H1 (cell line): ENCODE measurements around the gene MTCH2. TPM values are rescaled to one million over a fixed set of nuclear protein-coding genes. Genes with fewer than 3 reads are reported as not detected.

Experiments
- CTCF ChIA-PET: fragments of 300-600 bp; sonication (Branson Sonifier 250); formaldehyde crosslinking; loops from one replicate; lab custom pipeline; 2021; ENCODE audit not compliant: partially characterized antibody; lab: Charles Lee
- POLR2A ChIA-PET: fragments of 300-600 bp; sonication (Branson Sonifier 250); formaldehyde crosslinking; loops from one replicate; lab custom pipeline; 2021; ENCODE audit warnings: inconsistent platforms; ENCODE audit not compliant: partially characterized antibody; lab: Charles Lee
- DNase-seq, 2 experiments: peaks; one replicate each; pipeline versions ENCODE4 v3.0.0 to v3.0.0-alpha.2; 2010 to 2022; ENCODE audit warnings: low spot score in 2 of 2, low read depth in 1 of 2, mixed read lengths in 1 of 2
- FAIRE-seq: peaks from 2 replicates; lab custom pipeline; 2011; peaks lifted over from hg19 to GRCh38; lab: Jason Lieb, UNC
- H2AFZ ChIP-seq: 2 replicates; pipeline ENCODE4 v1.8.1; 2012; ENCODE audit warnings: low read length, inconsistent platforms
- H2AK5ac ChIP-seq: 2 replicates; pipeline ENCODE4 v1.6.1; 2013; ENCODE audit warnings: low read depth, low read length
- H2BK120ac ChIP-seq: replicated peaks from 2 replicates; pipeline ENCODE3; 2013; ENCODE audit warnings: low read depth, low read length, inconsistent platforms
- H2BK12ac ChIP-seq: 2 replicates; pipeline ENCODE4 v1.6.1; 2013; ENCODE audit warnings: low read depth, low read length
- H2BK15ac ChIP-seq: 2 replicates; pipeline ENCODE4 v1.6.1; 2013; ENCODE audit warnings: low read length
- H2BK20ac ChIP-seq: 2 replicates; pipeline ENCODE4 v1.6.1; 2013; ENCODE audit warnings: low read length
- H2BK5ac ChIP-seq: 2 replicates; pipeline ENCODE4 v1.6.1; 2013; ENCODE audit warnings: low read depth, low read length
- H3K14ac ChIP-seq: 2 replicates; pipeline ENCODE4 v1.6.1; 2013; ENCODE audit warnings: inconsistent platforms; ENCODE audit not compliant: insufficient read length
- H3K18ac ChIP-seq: 2 replicates; pipeline ENCODE4 v1.6.1; 2013; ENCODE audit warnings: low read length; ENCODE audit errors: extremely low read depth
- H3K23ac ChIP-seq: 2 replicates; pipeline ENCODE4 v1.6.1; 2013; ENCODE audit warnings: inconsistent platforms; ENCODE audit not compliant: insufficient read length
- H3K23me2 ChIP-seq: 2 replicates; pipeline ENCODE4 v1.6.1; 2013; ENCODE audit warnings: low read depth, low read length
- H3K27ac ChIP-seq: 2 replicates; pipeline ENCODE4 v1.6.1; 2011; ENCODE audit warnings: low read depth, low read length, inconsistent platforms
- H3K27me3 ChIP-seq, 4 experiments: replicated peaks in 1 of 4; 1 replicate in 1 of 4; 2 replicates in 3 of 4; pipeline versions ENCODE4 v1.6.1 to v1.8.1; 2011 to 2013; ENCODE audit warnings: low read length in 3 of 4, mild to moderate bottlenecking in 3 of 4, inconsistent platforms in 2 of 4, mixed read lengths in 2 of 4, moderate library complexity in 1 of 4; ENCODE audit not compliant: control insufficient read depth in 3 of 4, insufficient read depth in 3 of 4; ENCODE audit errors: extremely low read depth in 1 of 4
- H3K36me3 ChIP-seq, 4 experiments: 2 replicates each; pipeline versions ENCODE4 v1.6.1 to v1.8.1; 2011 to 2013; ENCODE audit warnings: mild to moderate bottlenecking in 4 of 4, low read length in 3 of 4, moderate library complexity in 2 of 4, control low read depth in 1 of 4, inconsistent platforms in 1 of 4; ENCODE audit not compliant: insufficient read depth in 4 of 4, control insufficient read depth in 2 of 4
- H3K4ac ChIP-seq: replicated peaks from 2 replicates; pipeline ENCODE3; 2013; ENCODE audit warnings: low read length, low read depth, mixed read lengths, inconsistent platforms; ENCODE audit not compliant: insufficient read length
- H3K4me1 ChIP-seq, 4 experiments: replicated peaks in 1 of 4; 1 replicate in 1 of 4; 2 replicates in 3 of 4; pipeline versions ENCODE4 v1.6.1 to v1.8.1; 2011 to 2013; ENCODE audit warnings: low read length in 3 of 4, inconsistent platforms in 2 of 4, mixed read lengths in 1 of 4; ENCODE audit not compliant: insufficient read depth in 4 of 4, control insufficient read depth in 3 of 4
- H3K4me2 ChIP-seq, 2 experiments: 2 replicates each; pipeline versions ENCODE4 v1.6.1 to v1.8.1; 2011 to 2013; ENCODE audit warnings: low read depth in 2 of 2, low read length in 2 of 2, control low read depth in 1 of 2, inconsistent platforms in 1 of 2, mild to moderate bottlenecking in 1 of 2; ENCODE audit not compliant: insufficient read depth in 1 of 2
- H3K4me3 ChIP-seq, 4 experiments: fragments of 200-600, 300-600 bp in 1 of 4; sonication (generic), shearing (Covaris generic), sonication (Bioruptor Twin) in 1 of 4; 2 replicates each; pipeline versions ENCODE4 v1.5.1 to v1.8.1; 2011 to 2016; ENCODE audit warnings: low read length in 4 of 4, low read depth in 3 of 4, control low read depth in 2 of 4, inconsistent platforms in 2 of 4, mild to moderate bottlenecking in 2 of 4, mixed read lengths in 1 of 4, moderate library complexity in 1 of 4; ENCODE audit not compliant: insufficient read depth in 2 of 4; ENCODE audit errors: extremely low read depth in 1 of 4
- H3K56ac ChIP-seq: replicated peaks from 2 replicates; pipeline ENCODE3; 2013; ENCODE audit warnings: low read depth, mild to moderate bottlenecking, mixed read lengths, low read length, inconsistent platforms; ENCODE audit not compliant: insufficient read length
- H3K79me1 ChIP-seq: 2 replicates; pipeline ENCODE4 v1.6.1; 2013; ENCODE audit warnings: low read depth, low read length, control low read depth
- H3K79me2 ChIP-seq, 2 experiments: 2 replicates each; pipeline versions ENCODE4 v1.6.1 to v1.8.1; 2012 to 2013; ENCODE audit warnings: low read length in 2 of 2, mild to moderate bottlenecking in 2 of 2, inconsistent platforms in 1 of 2; ENCODE audit not compliant: insufficient read depth in 2 of 2, control insufficient read depth in 1 of 2
- H3K9ac ChIP-seq, 4 experiments: replicated peaks in 1 of 4; 1 replicate in 1 of 4; 2 replicates in 3 of 4; pipeline versions ENCODE4 v1.6.1 to v1.8.1; 2011 to 2013; ENCODE audit warnings: low read depth in 3 of 4, low read length in 3 of 4, control low read depth in 2 of 4, mild to moderate bottlenecking in 2 of 4, moderate library complexity in 2 of 4, inconsistent platforms in 1 of 4; ENCODE audit errors: extremely low read depth in 1 of 4
- H3K9me3 ChIP-seq, 2 experiments: 2 replicates each; pipeline versions ENCODE4 v1.6.1 to v1.8.1; 2012 to 2013; ENCODE audit warnings: mild to moderate bottlenecking in 2 of 2, moderate library complexity in 2 of 2, control low read depth in 1 of 2, inconsistent platforms in 1 of 2, low read depth in 1 of 2, low read length in 1 of 2, mixed read lengths in 1 of 2; ENCODE audit not compliant: insufficient read depth in 2 of 2
- H4K20me1 ChIP-seq, 2 experiments: replicated peaks in 1 of 2; 2 replicates each; pipeline versions ENCODE3 to v1.8.1; 2011 to 2013; ENCODE audit warnings: inconsistent platforms in 2 of 2, low read length in 2 of 2, mild to moderate bottlenecking in 1 of 2; ENCODE audit not compliant: insufficient read depth in 2 of 2, control insufficient read depth in 1 of 2
- H4K5ac ChIP-seq: 2 replicates; pipeline ENCODE4 v1.6.1; 2013; ENCODE audit warnings: low read length, low read depth, mixed read lengths, inconsistent platforms; ENCODE audit not compliant: insufficient read length
- H4K8ac ChIP-seq: 2 replicates; pipeline ENCODE4 v1.8.0; 2013; ENCODE audit warnings: mild to moderate bottlenecking, moderate library complexity, low read length, inconsistent platforms; ENCODE audit not compliant: insufficient read depth; ENCODE audit errors: extremely low read depth
- H4K91ac ChIP-seq: replicated peaks from 2 replicates; pipeline ENCODE3; 2013; ENCODE audit warnings: low read length, mixed read lengths, inconsistent platforms; ENCODE audit not compliant: insufficient read length
- FOSL1 ChIP-seq: IDR thresholded peaks from 2 replicates; pipeline ENCODE4 v1.6.1; 2011; ENCODE audit warnings: mild to moderate bottlenecking, low read depth, low read length, moderate library complexity; ENCODE audit not compliant: insufficient read depth
- RAD21 ChIP-seq, 2 experiments: IDR thresholded peaks in 1 of 2; conservative IDR thresholded peaks in 1 of 2; 2 replicates each; pipeline ENCODE4 v1.6.1; 2011; ENCODE audit warnings: low read depth in 2 of 2, low read length in 2 of 2, improper control_type of control experiment in 1 of 2, inconsistent platforms in 1 of 2, mild to moderate bottlenecking in 1 of 2, moderate library complexity in 1 of 2
- RBBP5 ChIP-seq: IDR thresholded peaks from 2 replicates; pipeline ENCODE4 v1.7.1; 2012; ENCODE audit warnings: low read depth, mild to moderate bottlenecking, inconsistent platforms, low read length, moderate library complexity, borderline replicate concordance
- RNF2 ChIP-seq: fragments of 200-900, 300-1000 bp; sonication (generic); IDR thresholded peaks from 2 replicates; pipeline ENCODE4 v1.7.1; 2016; ENCODE audit warnings: borderline replicate concordance, low read depth, mild to moderate bottlenecking, antibody characterized with exemption, low read length; ENCODE audit not compliant: poor library complexity, severe bottlenecking; ENCODE audit errors: missing control alignments
- RXRA ChIP-seq: IDR thresholded peaks from 2 replicates; pipeline ENCODE4 v1.6.1; 2011; ENCODE audit warnings: low read depth, mild to moderate bottlenecking, low read length, moderate library complexity; ENCODE audit not compliant: insufficient read depth
- SAP30 ChIP-seq: fragments of 300-600 bp; sonication (generic); IDR thresholded peaks from 2 replicates; pipeline ENCODE4 v1.7.1; 2012; ENCODE audit warnings: low read length, moderate library complexity, mild to moderate bottlenecking, inconsistent platforms; ENCODE audit not compliant: insufficient read depth, insufficient replicate concordance
- SIRT6 ChIP-seq: IDR thresholded peaks from one replicate; pipeline ENCODE4 v1.7.1; 2012; ENCODE audit warnings: low read length, inconsistent platforms
- SP1 ChIP-seq: IDR thresholded peaks from 2 replicates; pipeline ENCODE4 v1.6.1; 2011; ENCODE audit warnings: low read depth, low read length
- TAF1 ChIP-seq: IDR thresholded peaks from 2 replicates; pipeline ENCODE4 v1.6.1; 2011; ENCODE audit warnings: mild to moderate bottlenecking, low read depth, low read length
- ZNF274 ChIP-seq: IDR thresholded peaks from 2 replicates; pipeline ENCODE4 v1.7.0; 2012; ENCODE audit warnings: low read length, borderline replicate concordance; ENCODE audit errors: extremely low read depth
- WGBS, 2 experiments: shearing (Covaris generic) in 1 of 2; methylation state at CpG; one replicate each; pipeline versions ENCODE4 v1.1.6 to v1.1.7; 2013 to 2015; ENCODE audit warnings: low lambda C conversion rate in 2 of 2, mixed read lengths in 2 of 2, inconsistent platforms in 1 of 2, low coverage in 1 of 2, missing lambda C conversion rate in 1 of 2; ENCODE audit not compliant: insufficient replicate concordance in 2 of 2, insufficient coverage in 1 of 2, insufficient read length in 1 of 2; ENCODE audit errors: extremely low coverage in 1 of 2, missing lambda C conversion rate in 1 of 2; 5-methylcytosine and 5-hydroxymethylcytosine counted together
- polyA plus RNA-seq, 7 experiments: library from polyadenylated mRNA; depleted of rRNA in 3 of 7; stranded (reverse) in 5 of 7; unstranded in 2 of 7; fragments of >200 nt in 5 of 7; fragments of 200-250 nt in 2 of 7; gene quantifications; 1 replicate in 5 of 7; 2 replicates in 1 of 7; 4 replicates in 1 of 7; pipeline versions ENCODE4 v1.2.1 to v1.2.3, GENCODE V29; 2011 to 2013; ENCODE audit warnings: missing spikeins in 2 of 7, mixed read lengths in 2 of 7
- total RNA-seq: library from RNA; stranded (reverse); fragmentation: NEBNext Ultra II Directional; extraction: Animal tissue kit (Norgen Biotek cat#: 25700); gene quantifications from 2 replicates; pipeline ENCODE4 v1.2.1, GENCODE V29; 2021

The MTCH2 gene
- total and polyA plus RNA-seq, 2 of the 8 experiments (the other 6 are each of a cell fraction or from before 2014, with no cell fraction given), result 157 to 171 TPM

DNA sequence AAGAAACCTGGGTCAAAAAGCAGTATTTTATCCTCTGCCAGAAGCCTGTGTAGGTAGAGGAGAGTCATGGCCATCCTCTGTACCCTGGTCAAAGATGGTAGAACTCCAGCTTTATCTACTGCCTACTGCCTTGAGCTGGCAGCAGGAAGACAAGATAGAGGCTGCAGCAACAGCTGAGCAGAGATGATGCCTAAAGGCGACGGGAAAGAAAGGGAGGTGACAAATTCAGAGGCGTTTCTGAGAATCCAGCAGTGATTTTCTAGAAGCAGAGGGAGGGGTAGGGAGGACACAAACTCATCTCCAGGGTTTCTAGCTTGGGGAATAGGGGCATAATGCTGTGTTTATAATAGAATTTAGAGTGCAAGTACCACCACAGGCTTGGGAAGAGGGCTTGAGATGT lies 32.7 kb downstream of the MTCH2 start:
- Histone ChIP-seq H3K36me3 (no peaks in the 10 kb centered on the region; a peak in 1 of 8 replicates), H2BK20ac (no peak overlapping the region), H3K79me1 (no peaks in the 10 kb centered on the region), H3K4me3 (no peak overlapping the region), H3K23me2 (no peaks in the 10 kb centered on the region), H3K9ac (no peak overlapping the region), H3K14ac (no peak overlapping the region), H3K27me3 (no peaks in the 10 kb centered on the region), H2BK12ac (no peak overlapping the region), H4K20me1 (no peaks in the 10 kb centered on the region), H3K18ac (no peak overlapping the region), H2BK15ac (no peak overlapping the region), H3K79me2 (no peaks in the 10 kb centered on the region), H3K23ac (no peak overlapping the region), H4K8ac (no peak overlapping the region), H3K27ac (no peak overlapping the region), H2BK5ac (no peak overlapping the region), H3K4me1 (no peaks in the 10 kb centered on the region; a peak in 1 of 7 replicates), H4K91ac (no peak overlapping the region), H2AFZ (no peak overlapping the region), H2AK5ac (no peak overlapping the region), H2BK120ac (no peak overlapping the region), H3K4me2 (no peak overlapping the region), H3K9me3 (no peaks in the 10 kb centered on the region)
- POLR2A ChIA-PET, result interaction anchor here (1.9 kb wide), 1 partner anchor 15 kb away, joined by 4 read pairs; no protein-coding TSS in a partner anchor
- FAIRE-seq, result no peak
- WGBS, 2 experiments, result 90% methylated on average over 3 of the region's 3 CpGs; no CpG with 5 or more reads in 1 of the 2 experiments
- DNase-seq, result no peak
- CTCF ChIA-PET, result no interaction called here
- TF ChIP-seq SIRT6 (no peak), ZNF274 (no peak), RXRA (no peak), SP1 (no peak), TAF1 (no peak), RBBP5 (no peak), FOSL1 (no peak), RNF2 (no peak), SAP30 (no peak), RAD21 (IDR thresholded peaks at IDR 0.05 in 1 of 2, conservative IDR thresholded peaks at IDR 0.05 in 1 of 2; ENCODE audit: low read depth in 2 of 2, low read length in 2 of 2) (no peak)
- TF ChIP-seq, all 59 proteins: peak for 0
- Histone ChIP-seq H3K4ac (no peak overlapping the region), H3K56ac (no peak overlapping the region), H4K5ac (no peak overlapping the region)
